ENCODE results near the gene MBNL1.

MBNL1 gene

GRCh38 chr3:152253514-152253913 lies 15.2 kb upstream of the MBNL1 start:
- no peak for DNase-seq (ENCODE audit: low spot score)

- DNase-seq (ENCODE audit: low spot score), result peak; percentile 46
These were observed 14.7 kb upstream of the MBNL1 start for GRCh38 chr3:152254041-152254440.

GRCh38 chr3:152255290-152255689 lies 13.4 kb upstream of the MBNL1 start:
- no peak for DNase-seq (ENCODE audit: low spot score)

- no peak for DNase-seq (ENCODE audit: low spot score)
These were observed 11.7 kb upstream of the MBNL1 start for GRCh38 chr3:152256851-152257562.

- no peak for DNase-seq (ENCODE audit: low spot score)
These were observed 11.1 kb upstream of the MBNL1 start for GRCh38 chr3:152257563-152258035.

- no peak for DNase-seq (ENCODE audit: low spot score)
These were observed 10.0 kb upstream of the MBNL1 start for GRCh38 chr3:152258448-152259393.

- DNase-seq (ENCODE audit: low spot score), result no peak
These were observed 9.3 kb upstream of the MBNL1 start for GRCh38 chr3:152259468-152259867.

GRCh38 chr3:152260026-152260425 lies 8.7 kb upstream of the MBNL1 start:
- no peak for DNase-seq (ENCODE audit: low spot score)

GRCh38 chr3:152260529-152260928 lies 8.2 kb upstream of the MBNL1 start:
- DNase-seq (ENCODE audit: low spot score), result no peak

GRCh38 chr3:152261329-152261728 lies 7.4 kb upstream of the MBNL1 start:
- no peak for DNase-seq (ENCODE audit: low spot score)

GRCh38 chr3:152263711-152264110 lies 5.0 kb upstream of the MBNL1 start:
- DNase-seq (ENCODE audit: low spot score), result no peak

GRCh38 chr3:152264378-152264777 lies 4.4 kb upstream of the MBNL1 start:
- DNase-seq (ENCODE audit: low spot score), result no peak

GRCh38 chr3:152266221-152266995 lies 2.3 kb upstream of the MBNL1 start:
- DNase-seq (ENCODE audit: low spot score), result no peak

- DNase-seq (ENCODE audit: low spot score), result no peak
These were observed 736 bp upstream of the MBNL1 start for GRCh38 chr3:152267831-152268554.

- peak; percentile 64 for DNase-seq (ENCODE audit: low spot score)
These were observed 514 bp downstream of the MBNL1 start for GRCh38 chr3:152269056-152269830.

- DNase-seq (ENCODE audit: low spot score), result peak; percentile 17
These were observed 1.4 kb downstream of the MBNL1 start for GRCh38 chr3:152269831-152270734.

- DNase-seq (ENCODE audit: low spot score), result no peak
These were observed 2.2 kb downstream of the MBNL1 start for GRCh38 chr3:152270937-152271336.

GRCh38 chr3:152271501-152272236 lies 2.9 kb downstream of the MBNL1 start:
- no peak for DNase-seq (ENCODE audit: low spot score)

GRCh38 chr3:152272771-152273242 lies 4.1 kb downstream of the MBNL1 start:
- no peak for DNase-seq (ENCODE audit: low spot score)
